ENCODE results near the gene TDRD1. TPM values are rescaled to one million over a fixed set of nuclear protein-coding genes. Genes with fewer than 3 reads are reported as not detected.
A peak's percentile ranks its signal among the peaks of the same experiment; 100 is the strongest.

Gene TDRD1
- total RNA-seq, 2 donors from 2014 or later, result 0.05 to 0.57 TPM

DNA sequence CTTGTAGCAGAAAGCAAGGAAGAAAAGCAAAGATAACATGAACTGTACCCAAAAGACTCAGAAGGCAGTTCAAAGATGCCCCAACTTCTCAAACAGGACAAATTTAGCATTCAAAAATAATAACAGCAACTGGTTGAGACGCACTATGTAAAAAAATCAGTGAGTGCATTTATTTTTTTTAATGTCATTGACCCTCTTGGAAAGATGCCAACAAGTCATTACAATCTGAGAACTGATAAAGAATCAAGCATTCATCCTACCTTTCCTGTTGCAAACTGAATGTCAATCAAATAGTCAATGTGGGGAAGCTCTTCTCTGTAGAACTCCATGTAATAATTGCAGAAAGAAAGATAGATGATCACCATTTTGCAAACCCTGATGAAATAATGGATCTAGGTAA, 3.5 kb upstream of the TDRD1 start:
- Histone ChIP-seq H3K27me3 (no peaks in the 10 kb centered on the region), H3K36me3 (no peaks in the 10 kb centered on the region), H3K9me3 (no peaks in the 10 kb centered on the region), H3K4me3 (no peak overlapping the region), H3K27ac (no peak overlapping the region), H3K4me1 (no peaks in the 10 kb centered on the region), H3K9ac (ENCODE audit: low read depth in 2 of 2, low read length in 2 of 2) (no peak overlapping the region)
- intact Hi-C loops (cut with DNase I), result no loop called here
- TF ChIP-seq, protein P1, sequence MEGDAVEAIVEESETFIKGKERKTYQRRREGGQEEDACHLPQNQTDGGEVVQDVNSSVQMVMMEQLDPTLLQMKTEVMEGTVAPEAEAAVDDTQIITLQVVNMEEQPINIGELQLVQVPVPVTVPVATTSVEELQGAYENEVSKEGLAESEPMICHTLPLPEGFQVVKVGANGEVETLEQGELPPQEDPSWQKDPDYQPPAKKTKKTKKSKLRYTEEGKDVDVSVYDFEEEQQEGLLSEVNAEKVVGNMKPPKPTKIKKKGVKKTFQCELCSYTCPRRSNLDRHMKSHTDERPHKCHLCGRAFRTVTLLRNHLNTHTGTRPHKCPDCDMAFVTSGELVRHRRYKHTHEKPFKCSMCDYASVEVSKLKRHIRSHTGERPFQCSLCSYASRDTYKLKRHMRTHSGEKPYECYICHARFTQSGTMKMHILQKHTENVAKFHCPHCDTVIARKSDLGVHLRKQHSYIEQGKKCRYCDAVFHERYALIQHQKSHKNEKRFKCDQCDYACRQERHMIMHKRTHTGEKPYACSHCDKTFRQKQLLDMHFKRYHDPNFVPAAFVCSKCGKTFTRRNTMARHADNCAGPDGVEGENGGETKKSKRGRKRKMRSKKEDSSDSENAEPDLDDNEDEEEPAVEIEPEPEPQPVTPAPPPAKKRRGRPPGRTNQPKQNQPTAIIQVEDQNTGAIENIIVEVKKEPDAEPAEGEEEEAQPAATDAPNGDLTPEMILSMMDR (IDR thresholded peaks at IDR 0.05), result no peak
- DNase-seq, result no peak

DNA sequence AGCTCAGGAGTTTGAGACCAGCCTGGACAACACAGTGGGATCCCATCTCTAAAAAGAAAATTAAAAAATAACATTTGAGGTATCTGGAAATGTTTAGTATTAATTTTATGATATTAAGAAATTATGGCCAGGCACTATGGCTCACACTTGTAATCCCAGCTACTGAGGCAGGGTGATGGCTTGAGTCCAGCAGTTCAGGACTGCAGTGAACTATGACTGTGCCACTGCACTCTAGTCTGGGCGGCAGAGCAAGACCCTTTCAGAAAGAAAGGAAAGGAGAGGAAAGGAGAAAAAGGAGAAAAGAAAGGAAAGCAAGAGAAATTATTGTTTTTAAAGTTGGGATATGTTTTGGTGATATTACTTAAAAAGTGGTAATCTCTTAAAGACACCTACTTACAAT, 2.6 kb upstream of the TDRD1 start:
- H3K9me3 ChIP-seq, result no peaks in the 10 kb centered on the region
- TF ChIP-seq, protein P1 (IDR thresholded peaks at IDR 0.05), result no peak
- no peak overlapping the region for H3K4me3 ChIP-seq
- intact Hi-C loops (cut with DNase I), result no loop called here
- H3K9ac ChIP-seq (ENCODE audit: low read depth in 2 of 2, low read length in 2 of 2), result no peak overlapping the region
- H3K36me3 ChIP-seq, result no peaks in the 10 kb centered on the region
- DNase-seq, result no peak
- H3K27ac ChIP-seq, result no peak overlapping the region
- H3K27me3 ChIP-seq, result no peaks in the 10 kb centered on the region
- H3K4me1 ChIP-seq, result no peaks in the 10 kb centered on the region

DNA sequence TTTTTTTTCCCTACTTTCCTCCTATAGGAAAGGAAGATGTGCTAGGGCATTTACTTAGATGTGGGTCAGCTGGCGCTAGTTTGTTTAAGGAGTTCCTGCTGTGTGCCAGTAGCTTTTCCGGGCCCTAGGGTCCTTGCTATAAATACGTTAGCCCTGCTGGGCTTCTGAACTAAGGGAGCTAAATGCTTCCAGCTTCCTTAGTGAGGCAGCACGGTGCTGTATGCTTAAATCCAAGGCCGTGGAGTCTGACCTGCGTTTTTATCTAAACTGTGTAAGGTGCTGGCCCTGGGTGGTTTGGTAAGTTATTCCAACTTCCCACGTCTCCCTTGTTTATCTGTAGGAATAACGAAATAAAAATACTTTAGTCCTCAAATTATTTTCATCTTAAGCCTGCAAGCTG, 594 bp downstream of the TDRD1 start:
- intact Hi-C loops (cut with DNase I), result no loop called here
- Histone ChIP-seq H3K4me1 (no peaks in the 10 kb centered on the region), H3K36me3 (no peaks in the 10 kb centered on the region), H3K9me3 (no peaks in the 10 kb centered on the region), H3K4me3 (no peak overlapping the region), H3K27ac (no peak overlapping the region), H3K9ac (ENCODE audit: low read depth in 2 of 2, low read length in 2 of 2) (no peak overlapping the region), H3K27me3 (no peaks in the 10 kb centered on the region)
- DNase-seq, result no peak
- TF ChIP-seq, protein P1 (IDR thresholded peaks at IDR 0.05), result no peak

DNA sequence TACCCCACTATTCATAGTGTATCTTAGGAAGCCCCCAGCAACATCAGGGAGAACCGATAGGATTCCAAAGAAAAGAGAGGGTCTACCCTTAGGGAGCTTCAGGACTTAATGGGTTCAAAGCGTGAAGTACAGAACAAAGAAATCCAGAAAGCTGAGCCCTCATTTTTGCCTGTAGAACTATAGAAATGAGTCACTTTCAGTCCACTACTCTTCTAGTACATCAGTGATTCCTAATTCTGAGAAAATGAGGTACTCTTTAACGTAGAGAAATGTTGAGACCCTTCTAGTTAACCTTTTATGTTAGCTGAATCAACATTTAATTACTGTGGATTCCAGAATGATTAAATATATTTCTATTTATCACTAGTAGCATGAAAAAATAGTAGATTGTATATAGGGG, 1.8 kb downstream of the TDRD1 start:
- H3K4me3 ChIP-seq, result no peak overlapping the region
- no peak overlapping the region for H3K9ac ChIP-seq (ENCODE audit: low read depth in 2 of 2, low read length in 2 of 2)
- no peaks in the 10 kb centered on the region for H3K27me3 ChIP-seq
- intact Hi-C loops (cut with DNase I), result no loop called here
- no peaks in the 10 kb centered on the region for H3K9me3 ChIP-seq
- no peaks in the 10 kb centered on the region for H3K4me1 ChIP-seq
- DNase-seq, result no peak
- no peaks in the 10 kb centered on the region for H3K36me3 ChIP-seq
- TF ChIP-seq, protein P1 (IDR thresholded peaks at IDR 0.05), result no peak
- H3K27ac ChIP-seq, result no peak overlapping the region

DNA sequence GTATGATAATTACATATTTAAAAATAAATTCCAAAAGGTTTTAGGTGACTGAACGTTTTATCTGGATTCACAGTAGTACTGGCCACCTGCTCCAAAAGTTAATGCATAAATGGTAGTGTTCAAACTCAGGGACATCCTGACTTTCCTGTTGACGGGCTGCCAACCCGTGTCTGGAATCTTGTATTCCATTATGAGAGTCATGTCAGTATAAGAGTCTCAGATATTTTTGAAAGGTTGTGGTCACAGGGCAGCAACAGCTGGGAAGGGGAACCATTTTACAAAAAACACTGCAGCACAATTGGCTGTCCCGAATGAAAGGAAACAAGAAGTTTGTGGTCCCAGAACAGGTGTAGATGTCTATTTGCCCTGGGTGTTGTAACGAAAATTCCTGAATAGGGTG, 2.8 kb downstream of the TDRD1 start:
- Histone ChIP-seq H3K4me1 (no peaks in the 10 kb centered on the region), H3K9me3 (no peaks in the 10 kb centered on the region), H3K9ac (ENCODE audit: low read depth in 2 of 2, low read length in 2 of 2) (no peak overlapping the region), H3K36me3 (no peaks in the 10 kb centered on the region), H3K27me3 (no peaks in the 10 kb centered on the region), H3K4me3 (no peak overlapping the region), H3K27ac (no peak overlapping the region)
- TF ChIP-seq, protein P1 (IDR thresholded peaks at IDR 0.05), result no peak
- intact Hi-C loops (cut with DNase I), result no loop called here
- DNase-seq, result peak; percentile 70

DNA sequence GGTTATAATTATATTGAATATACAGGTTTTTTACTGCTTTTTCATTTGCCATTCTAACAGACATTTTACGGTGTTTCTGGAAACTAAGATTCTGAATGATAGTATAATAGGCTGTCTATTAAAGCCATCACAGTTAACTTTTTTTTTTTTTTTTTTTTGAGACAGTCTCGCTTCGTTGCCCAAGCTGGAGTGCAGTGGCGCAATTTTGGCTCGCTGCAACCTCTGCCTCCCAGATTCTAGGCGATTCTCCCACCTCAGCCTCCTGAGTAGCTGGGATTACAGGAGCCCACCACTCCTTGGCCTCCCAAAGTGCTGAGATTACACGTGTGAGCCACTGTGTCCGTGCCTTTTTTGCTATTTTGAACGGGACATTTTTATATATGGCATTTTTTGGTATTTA, 4.4 kb downstream of the TDRD1 start:
- Histone ChIP-seq H3K36me3 (no peaks in the 10 kb centered on the region), H3K4me1 (no peaks in the 10 kb centered on the region), H3K4me3 (no peak overlapping the region), H3K27ac (no peak overlapping the region), H3K27me3 (no peaks in the 10 kb centered on the region), H3K9me3 (no peaks in the 10 kb centered on the region), H3K9ac (ENCODE audit: low read depth in 2 of 2, low read length in 2 of 2) (no peak overlapping the region)
- no peak for DNase-seq
- intact Hi-C loops (cut with DNase I), result no loop called here
- TF ChIP-seq, protein P1 (IDR thresholded peaks at IDR 0.05), result no peak
